IPS-20b (cell line): ENCODE measurements around the gene CSH1.
"Not testable (repeated sequence)": the region's sequence is repeated elsewhere in the genome, so short reads cannot be mapped to it uniquely, and the experiment has no call there.

ENCODE experiments used
- H3K27ac ChIP-seq: one replicate; pipeline ENCODE4 v1.5.1; 2013; ENCODE audit warnings: low read length
- H3K27me3 ChIP-seq: 2 replicates; pipeline ENCODE4 v1.6.1; 2013; ENCODE audit warnings: mild to moderate bottlenecking, low read length, inconsistent platforms; ENCODE audit not compliant: insufficient read depth
- H3K36me3 ChIP-seq: 2 replicates; pipeline ENCODE4 v1.6.1; 2013; ENCODE audit warnings: low read depth, mild to moderate bottlenecking, inconsistent platforms, low read length, moderate library complexity; ENCODE audit not compliant: insufficient read depth
- H3K4me1 ChIP-seq: 2 replicates; pipeline ENCODE4 v1.6.1; 2013; ENCODE audit warnings: mild to moderate bottlenecking, control low read depth, inconsistent platforms, low read length, moderate library complexity; ENCODE audit not compliant: insufficient read depth
- H3K4me3 ChIP-seq: 2 replicates; pipeline ENCODE4 v1.5.1; 2013; ENCODE audit warnings: mild to moderate bottlenecking, low read length, inconsistent platforms
- H3K9ac ChIP-seq: 2 replicates; pipeline ENCODE4 v1.6.1; 2013; ENCODE audit warnings: low read depth, mild to moderate bottlenecking, inconsistent platforms, low read length, moderate library complexity
- H3K9me3 ChIP-seq: 2 replicates; pipeline ENCODE4 v1.6.1; 2013; ENCODE audit warnings: mild to moderate bottlenecking, low read depth, low read length, inconsistent platforms; ENCODE audit not compliant: insufficient read depth

Gene CSH1

GRCh38 chr17:63896524-63897354 is at the start of gene CSH1:
TSS of gene CSH1 (minus strand) at chr17:63896574. CDS start at chr17:63896511, 63 bp downstream.
- H3K27me3 ChIP-seq, H3K36me3 ChIP-seq, H3K4me3 ChIP-seq, H3K9ac ChIP-seq, H3K9me3 ChIP-seq, H3K4me1 ChIP-seq, H3K27ac ChIP-seq: not testable (repeated sequence)

- no peaks in the 10 kb centered on the region for H3K27me3 ChIP-seq
- H3K27ac ChIP-seq: no peak overlapping the region
- no peaks in the 10 kb centered on the region for H3K36me3 ChIP-seq
- H3K9me3 ChIP-seq: no peaks in the 10 kb centered on the region
- no peak overlapping the region for H3K9ac ChIP-seq
- no peaks in the 10 kb centered on the region for H3K4me1 ChIP-seq
- no peak overlapping the region for H3K4me3 ChIP-seq
Observed at GRCh38 chr17:63945784-63946439, 49.5 kb upstream of the CSH1 start.

GRCh38 chr17:63944736-63945499 is 48.5 kb upstream of the CSH1 start:
- Histone ChIP-seq H3K27me3 (no peaks in the 10 kb centered on the region), H3K9me3 (no peaks in the 10 kb centered on the region), H3K9ac (no peak overlapping the region), H3K27ac (no peak overlapping the region), H3K36me3 (no peaks in the 10 kb centered on the region), H3K4me1 (no peaks in the 10 kb centered on the region), H3K4me3 (no peak overlapping the region)

- no peak overlapping the region for H3K27ac ChIP-seq
- H3K9ac ChIP-seq: no peak overlapping the region
- H3K36me3 ChIP-seq: no peaks in the 10 kb centered on the region
- no peak overlapping the region for H3K4me3 ChIP-seq
- no peaks in the 10 kb centered on the region for H3K4me1 ChIP-seq
- H3K27me3 ChIP-seq: no peaks in the 10 kb centered on the region
- H3K9me3 ChIP-seq: no peaks in the 10 kb centered on the region
Observed at GRCh38 chr17:63943745-63944144, 47.4 kb upstream of the CSH1 start.

GRCh38 chr17:63942309-63942985 is 46.1 kb upstream of the CSH1 start:
- H3K9ac ChIP-seq: no peak overlapping the region
- no peak overlapping the region for H3K27ac ChIP-seq
- H3K4me3 ChIP-seq: no peak overlapping the region
- no peaks in the 10 kb centered on the region for H3K36me3 ChIP-seq
- no peaks in the 10 kb centered on the region for H3K27me3 ChIP-seq
- no peaks in the 10 kb centered on the region for H3K4me1 ChIP-seq
- H3K9me3 ChIP-seq: no peaks in the 10 kb centered on the region

- H3K27me3 ChIP-seq: no peaks in the 10 kb centered on the region
- H3K9me3 ChIP-seq: no peaks in the 10 kb centered on the region
Observed at GRCh38 chr17:63941751-63942150, 45.4 kb upstream of the CSH1 start.

GRCh38 chr17:63941162-63941561 is 44.8 kb upstream of the CSH1 start:
- H3K4me3 ChIP-seq: no peak overlapping the region
- no peaks in the 10 kb centered on the region for H3K27me3 ChIP-seq
- no peak overlapping the region for H3K27ac ChIP-seq
- H3K4me1 ChIP-seq: no peaks in the 10 kb centered on the region
- no peak overlapping the region for H3K9ac ChIP-seq
- H3K36me3 ChIP-seq: no peaks in the 10 kb centered on the region
- no peaks in the 10 kb centered on the region for H3K9me3 ChIP-seq

More at GRCh38 chr17:63941751-63942150, 45.4 kb upstream of the CSH1 start:
- H3K27ac ChIP-seq: no peak overlapping the region
- H3K4me3 ChIP-seq: no peak overlapping the region
- no peaks in the 10 kb centered on the region for H3K4me1 ChIP-seq
- H3K36me3 ChIP-seq: no peaks in the 10 kb centered on the region
- no peak overlapping the region for H3K9ac ChIP-seq

- H3K27me3 ChIP-seq: no peaks in the 10 kb centered on the region
- H3K27ac ChIP-seq: no peak overlapping the region
- no peaks in the 10 kb centered on the region for H3K36me3 ChIP-seq
- no peaks in the 10 kb centered on the region for H3K4me1 ChIP-seq
- no peak overlapping the region for H3K4me3 ChIP-seq
- no peaks in the 10 kb centered on the region for H3K9me3 ChIP-seq
- no peak overlapping the region for H3K9ac ChIP-seq
Observed at GRCh38 chr17:63940584-63940983, 44.2 kb upstream of the CSH1 start.

GRCh38 chr17:63939884-63940283 is 43.5 kb upstream of the CSH1 start:
- H3K27ac ChIP-seq: no peak overlapping the region
- no peak overlapping the region for H3K4me3 ChIP-seq
- no peaks in the 10 kb centered on the region for H3K36me3 ChIP-seq
- no peaks in the 10 kb centered on the region for H3K9me3 ChIP-seq
- no peaks in the 10 kb centered on the region for H3K27me3 ChIP-seq
- H3K4me1 ChIP-seq: no peaks in the 10 kb centered on the region
- H3K9ac ChIP-seq: no peak overlapping the region

- no peak overlapping the region for H3K4me3 ChIP-seq
- no peaks in the 10 kb centered on the region for H3K36me3 ChIP-seq
- no peaks in the 10 kb centered on the region for H3K4me1 ChIP-seq
- no peaks in the 10 kb centered on the region for H3K27me3 ChIP-seq
- no peaks in the 10 kb centered on the region for H3K9me3 ChIP-seq
- H3K9ac ChIP-seq: no peak overlapping the region
- H3K27ac ChIP-seq: no peak overlapping the region
Observed at GRCh38 chr17:63939401-63939800, 43.0 kb upstream of the CSH1 start.

- H3K27ac ChIP-seq: no peak overlapping the region
- no peak overlapping the region for H3K9ac ChIP-seq
- no peaks in the 10 kb centered on the region for H3K27me3 ChIP-seq
- no peaks in the 10 kb centered on the region for H3K4me1 ChIP-seq
- H3K4me3 ChIP-seq: no peak overlapping the region
- H3K9me3 ChIP-seq: no peaks in the 10 kb centered on the region
- no peaks in the 10 kb centered on the region for H3K36me3 ChIP-seq
Observed at GRCh38 chr17:63937920-63938319, 41.5 kb upstream of the CSH1 start.
